GM18498 (cell line): ENCODE measurements around the gene MAP3K20.
"Not testable (repeated sequence)": the region's sequence is repeated elsewhere in the genome, so short reads cannot be mapped to it uniquely, and the experiment has no call there.

Experiments
- ATAC-seq: cut with Tn5 transposase; IDR thresholded peaks from one replicate; pipeline ENCODE4 v1.9.1; 2021; ENCODE audit warnings: mild to moderate bottlenecking, moderate library complexity; ENCODE audit not compliant: unreplicated experiment

Gene MAP3K20

DNA sequence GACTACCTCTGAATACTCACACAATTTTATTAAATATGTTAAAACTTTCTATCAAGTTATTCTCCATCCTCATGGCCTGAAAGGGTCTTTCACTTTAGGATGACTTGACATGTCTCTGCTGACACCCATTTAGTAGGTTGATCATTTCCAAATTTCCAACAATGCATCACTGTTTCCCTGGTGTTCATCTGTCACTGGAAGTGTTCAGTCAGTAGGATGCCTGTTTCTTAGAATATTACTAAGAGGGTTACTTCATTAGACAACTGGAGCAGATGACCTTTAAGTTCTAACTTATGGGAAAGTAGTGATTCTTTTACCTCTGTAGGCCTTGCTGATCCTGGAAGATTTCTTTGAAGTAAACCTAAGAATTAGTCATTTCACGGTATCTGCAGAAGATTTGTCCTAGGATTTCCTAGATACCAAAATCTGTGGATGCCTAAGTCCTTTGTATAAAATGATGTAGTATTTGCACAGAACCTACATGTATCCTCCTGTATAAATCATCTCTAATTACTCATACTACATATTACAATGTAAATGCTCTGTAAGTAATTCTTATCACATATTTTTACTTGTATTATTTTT lies 77.7 kb downstream of the MAP3K20 start:
- no peak for ATAC-seq

DNA sequence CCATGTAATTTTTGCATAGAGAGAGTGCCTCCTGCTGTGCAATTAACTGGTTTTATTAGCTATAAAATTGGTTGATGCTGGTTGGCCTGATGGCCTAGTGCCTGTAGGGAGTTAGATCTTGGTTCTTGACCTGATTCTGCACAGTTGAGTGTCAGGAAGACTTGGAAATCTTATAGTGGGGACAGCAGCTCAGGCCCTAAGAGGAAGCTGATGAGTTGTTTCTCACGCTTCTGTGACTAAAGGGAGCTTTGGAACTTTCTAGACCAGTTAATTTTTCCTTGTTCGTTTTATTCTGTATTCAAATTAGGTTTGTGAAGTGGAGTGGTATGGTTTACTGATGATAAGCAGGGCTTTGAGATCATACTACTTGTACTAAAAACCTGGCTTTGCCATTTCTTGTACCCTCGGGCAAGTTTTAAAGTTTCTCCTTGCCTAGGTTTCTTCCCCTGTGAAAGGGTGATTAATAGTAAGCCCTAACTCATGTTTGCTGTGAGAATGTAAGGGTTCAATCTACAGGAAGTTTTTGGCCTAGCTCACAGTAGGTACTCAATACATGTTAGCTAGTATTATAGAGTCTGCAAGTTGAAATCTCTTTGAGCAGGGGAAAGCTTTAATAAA lies 82.1 kb downstream of the MAP3K20 start:
- ATAC-seq = no peak

DNA sequence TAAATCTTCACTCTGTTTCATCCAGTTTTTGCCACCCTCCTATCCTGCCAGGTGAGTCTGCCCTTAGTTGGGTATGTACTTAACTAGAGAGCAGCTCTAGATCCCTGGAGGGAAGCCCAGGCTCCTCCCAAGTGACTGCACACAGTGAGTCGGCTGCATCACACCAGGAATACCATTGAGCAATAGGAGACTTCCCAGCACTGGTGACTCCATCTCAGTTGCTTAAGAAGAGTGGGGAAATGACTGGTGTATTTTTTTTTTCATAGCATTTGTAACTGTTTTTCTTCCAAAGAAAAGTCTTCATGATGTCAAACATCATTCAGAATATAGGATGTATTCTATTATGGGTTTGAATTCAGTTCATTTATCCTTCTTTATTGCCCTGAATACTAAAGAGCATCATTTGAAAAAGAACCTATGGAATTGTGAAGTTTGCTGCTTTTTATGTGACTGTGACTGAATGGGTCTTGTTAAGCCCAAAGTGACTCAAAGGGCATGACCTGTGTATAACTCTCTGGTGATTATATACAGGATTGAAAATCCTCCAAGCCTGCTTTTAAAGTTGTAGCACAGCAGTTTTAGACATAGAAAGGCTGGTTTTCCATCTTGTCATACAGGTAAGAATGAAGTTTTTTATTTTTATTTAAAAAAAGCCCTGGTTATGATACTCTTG lies 84.3 kb downstream of the MAP3K20 start:
- ATAC-seq = no peak

DNA sequence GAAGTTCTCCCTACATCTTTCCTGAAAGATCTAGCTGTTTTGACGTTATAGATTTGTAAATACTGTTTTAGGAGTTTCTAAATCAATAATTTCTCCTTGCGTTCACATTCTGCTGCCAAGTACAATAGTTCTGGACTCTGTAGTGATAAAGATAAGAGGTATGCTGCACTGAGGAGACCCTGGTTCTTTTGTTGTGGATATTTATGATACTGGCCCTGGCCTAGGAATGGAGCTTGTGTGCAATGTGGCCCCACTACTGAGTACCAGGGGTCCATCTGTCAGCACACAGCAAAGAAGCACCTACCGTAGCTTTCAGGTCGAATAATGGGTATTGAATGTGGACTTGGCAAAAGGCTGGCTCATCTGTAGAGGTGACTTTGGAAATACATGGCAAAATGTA lies 85.0 kb downstream of the MAP3K20 start:
- ATAC-seq = no peak

DNA sequence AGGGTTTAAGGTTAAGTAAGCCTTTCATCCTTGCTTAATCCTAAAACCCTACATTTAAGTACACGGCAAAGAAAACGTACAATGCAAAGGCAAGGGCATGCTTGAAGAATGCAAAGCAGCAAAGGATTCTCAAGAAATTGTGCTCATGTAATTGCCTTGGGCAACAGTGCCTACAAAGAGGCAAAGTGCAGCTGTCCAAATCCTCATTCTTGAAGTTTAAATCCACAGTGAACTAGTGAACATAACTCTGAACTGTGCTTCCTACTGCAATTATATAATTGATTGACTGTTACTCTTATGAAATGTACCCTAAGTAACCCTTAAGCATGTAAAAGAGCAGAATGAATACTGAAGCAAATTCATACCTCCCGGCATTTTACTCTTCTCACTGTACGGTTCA lies 85.4 kb downstream of the MAP3K20 start:
- no peak for ATAC-seq

DNA sequence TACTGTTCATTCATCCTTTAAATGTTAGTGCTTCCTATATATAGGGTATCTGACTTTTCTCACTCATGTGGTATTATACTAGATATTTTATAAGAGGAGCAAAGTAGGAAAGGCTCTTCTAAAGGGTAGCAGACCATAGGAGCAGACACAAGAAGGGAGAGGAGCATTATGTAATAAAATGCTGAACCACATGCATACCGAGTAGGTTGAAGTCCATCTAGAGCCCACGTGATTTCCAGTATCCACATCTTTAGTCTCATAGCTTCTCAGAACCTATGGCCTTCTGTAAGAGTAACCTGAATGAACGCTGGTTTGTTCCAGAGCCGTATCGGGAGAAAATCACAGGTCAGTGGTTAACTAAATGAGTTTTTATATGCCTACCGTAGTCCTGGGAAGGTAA lies 85.9 kb downstream of the MAP3K20 start:
- ATAC-seq = no peak

DNA sequence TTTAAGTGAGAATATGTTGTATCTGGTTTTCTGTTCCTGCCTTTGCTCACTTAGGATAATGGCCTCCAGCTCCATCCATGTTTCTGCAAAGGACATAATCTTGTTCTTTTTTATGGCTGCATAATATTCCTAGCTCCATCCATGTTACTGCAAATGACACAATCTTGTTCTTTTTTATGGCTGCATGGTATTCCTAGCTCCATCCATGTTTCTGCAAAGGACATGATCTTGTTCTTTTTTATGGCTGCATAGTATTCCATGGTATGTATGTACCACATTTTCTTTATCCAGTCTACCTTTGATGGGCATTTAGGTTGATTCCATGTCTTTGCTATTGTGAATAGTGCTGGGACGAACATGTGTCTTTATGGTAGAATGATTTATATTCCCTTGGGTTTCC lies 87.7 kb downstream of the MAP3K20 start:
- ATAC-seq = not testable (repeated sequence)

DNA sequence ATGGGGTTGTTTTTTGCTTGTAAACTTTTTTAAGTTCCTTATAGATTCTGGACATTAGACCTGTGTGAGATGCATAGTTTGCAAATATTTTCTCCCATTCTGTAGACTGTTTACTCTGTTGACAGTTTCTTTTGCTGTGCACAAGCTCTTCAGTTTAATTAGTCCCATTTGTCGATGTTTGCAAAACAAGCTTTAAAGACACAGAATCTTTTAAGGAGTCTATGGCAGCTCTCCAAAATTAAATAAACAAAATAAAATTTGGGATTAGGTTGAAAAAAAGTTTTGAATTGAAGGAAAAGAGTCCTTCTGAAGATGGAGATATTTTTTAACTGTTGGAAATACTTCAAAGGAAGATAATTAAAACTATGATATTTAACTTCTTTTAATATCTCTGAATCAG lies 88.8 kb downstream of the MAP3K20 start:
- ATAC-seq = no peak

DNA sequence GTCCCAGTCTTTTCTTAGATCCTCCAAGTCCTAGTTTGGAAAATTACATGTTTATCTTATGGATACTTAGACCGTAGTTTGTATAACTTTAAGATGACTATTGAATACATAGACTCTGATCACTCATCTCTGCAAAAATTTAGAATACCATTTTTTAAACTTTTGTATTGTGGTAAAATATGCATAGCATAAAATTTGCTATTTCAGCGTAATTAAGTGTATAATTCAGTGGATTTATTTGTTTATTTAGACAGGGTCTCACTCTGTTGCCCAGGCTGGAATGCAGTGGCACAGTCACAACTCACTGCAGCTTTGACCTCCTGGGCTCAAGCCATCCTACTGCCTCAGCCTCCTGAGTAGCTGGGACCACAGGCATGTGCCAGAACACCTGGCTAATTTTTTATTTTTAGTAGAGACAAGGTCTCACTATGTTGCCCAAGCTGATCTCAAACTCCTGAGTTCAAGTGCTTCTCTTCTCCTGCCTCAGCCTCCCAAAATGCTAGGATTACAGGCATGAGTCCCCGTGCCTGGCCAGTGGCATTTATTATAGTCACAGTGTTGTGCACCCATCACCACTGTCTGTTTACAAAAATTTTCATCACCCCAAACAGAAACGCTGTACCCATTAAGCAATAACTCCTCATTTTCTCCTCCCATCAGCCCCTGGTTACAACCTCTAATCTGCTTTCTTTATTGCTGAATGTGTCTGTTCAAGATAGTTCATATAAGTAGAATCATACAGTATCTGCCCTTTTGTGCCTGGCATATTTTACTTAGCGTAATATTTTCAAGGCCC lies 90.0 kb downstream of the MAP3K20 start:
- no peak for ATAC-seq

DNA sequence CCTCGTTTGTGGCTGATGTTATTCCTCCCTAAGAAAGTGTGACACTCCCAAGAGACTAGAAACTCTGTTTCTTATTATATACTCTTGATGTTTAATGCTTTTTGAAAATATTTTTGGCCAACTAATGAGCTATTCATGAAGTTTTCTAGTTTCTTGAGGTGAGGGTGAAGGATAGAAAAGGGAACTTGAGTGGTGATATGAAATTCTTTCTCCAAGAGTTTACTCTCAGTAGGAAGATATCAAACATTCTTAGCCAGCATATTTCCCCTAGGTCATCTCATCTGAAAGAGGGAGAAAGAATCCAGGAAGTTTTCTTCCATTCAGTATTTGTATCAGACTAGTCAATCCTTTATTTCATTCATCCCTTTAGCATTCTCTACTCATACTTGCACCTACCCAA lies 95.7 kb downstream of the MAP3K20 start:
- no peak for ATAC-seq

DNA sequence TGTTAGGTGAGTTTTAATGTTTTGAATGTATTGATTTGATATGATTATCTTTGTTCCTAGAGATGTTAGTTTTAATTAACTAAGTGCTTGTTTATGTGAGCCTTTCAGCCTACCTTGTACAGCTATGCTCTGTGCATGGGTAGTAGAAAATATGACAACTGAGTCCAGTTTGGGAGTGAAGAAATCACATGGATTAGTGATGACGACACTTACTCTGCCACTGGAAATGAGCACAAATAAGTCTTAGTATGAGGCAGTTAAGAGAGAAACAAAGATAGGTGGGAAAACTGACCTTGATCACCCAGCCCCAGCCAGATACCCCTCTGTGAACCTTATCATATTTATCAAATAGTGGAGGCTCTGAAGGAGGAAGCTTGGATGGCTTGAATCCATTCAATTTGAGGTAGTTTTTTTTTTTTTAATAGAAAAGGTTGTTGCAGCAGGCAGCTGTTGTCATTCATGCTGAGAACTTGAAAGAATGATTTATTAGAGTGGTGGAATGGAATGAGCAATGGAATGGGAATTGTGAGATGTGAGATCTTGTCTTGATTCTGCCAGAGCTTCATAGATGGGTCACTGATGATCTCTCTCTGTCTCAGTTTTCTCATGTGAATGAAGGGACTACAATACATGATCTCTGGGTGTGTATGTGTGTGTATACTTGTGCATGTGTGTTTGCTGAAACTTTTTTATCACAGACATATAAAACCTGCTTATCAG lies 96.4 kb downstream of the MAP3K20 start:
- no peak for ATAC-seq

DNA sequence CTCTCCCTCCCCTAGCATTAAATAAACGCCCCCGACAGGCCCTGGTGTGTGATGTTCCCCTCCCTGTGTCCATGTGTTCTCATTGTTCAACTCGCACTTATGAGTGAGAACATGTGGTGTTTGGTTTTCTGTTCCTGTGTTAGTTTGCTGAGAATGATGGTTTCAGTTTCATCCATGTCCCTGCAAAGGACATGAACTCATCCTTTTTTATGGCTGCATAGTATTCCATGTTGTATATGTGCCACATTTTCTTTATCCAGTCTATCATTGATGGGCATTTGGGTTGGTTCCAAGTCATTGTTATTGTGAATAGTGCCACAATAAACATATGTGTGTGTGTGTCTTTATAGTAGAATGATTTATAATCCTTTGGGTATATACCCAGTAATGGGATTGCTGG lies 98.7 kb downstream of the MAP3K20 start:
- not testable (repeated sequence) for ATAC-seq

DNA sequence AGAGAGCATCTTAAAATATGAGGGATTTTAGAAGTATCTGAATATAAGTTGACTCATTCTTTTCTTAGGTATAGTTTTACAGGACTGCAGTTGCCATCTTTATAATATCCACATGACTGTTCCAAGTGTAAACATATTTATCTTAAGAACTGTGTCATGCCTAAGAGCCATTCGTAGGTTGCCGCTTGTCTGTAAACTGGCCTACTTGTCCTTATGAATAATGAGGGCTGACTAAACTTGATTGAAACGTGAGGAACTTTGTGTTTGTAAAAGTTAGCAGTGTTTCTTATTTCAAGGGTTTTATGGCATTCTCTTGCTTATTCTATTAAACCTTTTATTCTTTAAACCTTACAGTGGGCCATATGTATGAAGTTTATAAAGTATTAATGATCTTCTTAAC lies 99.6 kb downstream of the MAP3K20 start:
- ATAC-seq = no peak

DNA sequence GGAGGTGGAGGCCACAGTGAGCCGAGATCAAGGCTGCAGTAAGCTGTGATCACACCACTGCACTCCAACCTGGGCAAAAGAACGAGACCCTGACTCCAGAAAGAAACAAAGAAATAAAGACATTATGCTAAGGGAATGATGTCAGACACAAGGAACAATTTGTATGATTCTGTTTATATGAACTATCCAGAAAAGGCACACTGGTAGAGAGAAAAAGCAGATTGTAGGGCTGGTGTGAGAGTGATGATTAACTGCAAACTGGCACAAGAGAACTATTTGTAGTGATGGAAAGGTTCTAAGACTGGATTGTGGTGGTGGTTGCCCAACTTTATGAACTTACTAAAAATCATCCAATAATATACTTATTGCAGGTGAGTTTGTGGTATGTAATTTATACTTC lies 106.3 kb downstream of the MAP3K20 start:
- no peak for ATAC-seq

DNA sequence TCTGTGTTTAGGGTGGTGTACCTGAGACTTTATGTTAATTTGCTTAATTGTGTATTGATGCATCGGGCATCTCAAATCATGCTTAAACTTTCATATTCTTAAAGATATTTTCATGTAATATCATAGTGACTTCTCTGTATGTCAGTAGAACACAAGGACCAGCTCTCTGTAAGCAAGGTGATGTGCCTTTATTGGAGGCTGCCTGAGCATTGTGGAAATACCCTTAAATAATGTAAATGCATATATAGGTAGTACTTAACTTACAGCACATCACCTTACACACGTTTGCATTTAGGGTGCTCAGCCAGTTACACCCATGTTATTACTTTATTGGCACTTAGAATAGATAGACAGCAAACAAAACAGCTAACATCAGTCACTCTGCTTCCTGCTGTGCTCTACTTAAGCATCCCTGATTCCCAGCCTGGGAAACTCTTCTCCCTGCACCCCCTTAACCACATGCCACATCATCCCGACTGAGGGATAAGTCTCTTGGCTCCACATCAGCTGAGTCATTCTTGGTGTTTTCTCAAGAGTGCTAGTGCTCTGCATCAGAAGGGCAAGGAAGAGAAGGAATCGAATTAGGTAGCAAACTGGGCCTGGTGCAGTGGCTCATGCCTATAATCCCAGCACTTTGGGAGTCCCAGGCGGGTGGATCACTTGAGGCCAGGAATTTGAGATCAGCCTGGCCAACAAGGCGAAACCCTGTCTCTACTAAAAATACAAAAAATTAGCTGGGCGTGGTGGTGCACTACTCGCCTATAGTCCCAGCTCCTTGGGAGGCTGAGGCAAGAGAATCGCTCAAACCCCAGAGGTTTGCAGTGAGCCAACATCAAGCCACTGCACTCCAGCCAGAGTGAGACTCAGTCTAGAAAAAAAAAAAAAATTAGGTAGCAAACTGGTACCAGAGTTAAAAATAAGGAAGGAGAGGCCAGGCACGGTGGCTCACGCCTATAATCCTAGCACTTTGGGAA lies 108.7 kb downstream of the MAP3K20 start:
- no peak for ATAC-seq

DNA sequence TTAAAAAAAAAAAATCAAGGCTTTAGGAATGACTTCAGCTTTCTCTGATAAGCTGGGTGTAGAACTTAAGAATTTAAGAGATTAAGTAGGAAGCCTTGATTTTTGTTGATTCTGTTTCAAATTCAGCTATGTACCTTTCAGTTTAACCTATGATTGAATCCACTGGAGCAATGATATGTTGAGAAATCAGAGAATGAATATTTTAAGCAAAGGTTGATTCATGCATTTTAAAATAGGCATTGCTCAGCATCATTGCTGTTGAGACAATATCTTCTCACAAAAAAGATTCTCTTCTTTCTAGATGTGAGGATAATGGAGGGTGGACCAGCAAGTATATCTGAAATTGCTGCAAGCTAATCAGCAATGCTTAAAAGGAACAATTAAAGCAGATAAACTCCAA lies 109.8 kb downstream of the MAP3K20 start:
- no peak for ATAC-seq

DNA sequence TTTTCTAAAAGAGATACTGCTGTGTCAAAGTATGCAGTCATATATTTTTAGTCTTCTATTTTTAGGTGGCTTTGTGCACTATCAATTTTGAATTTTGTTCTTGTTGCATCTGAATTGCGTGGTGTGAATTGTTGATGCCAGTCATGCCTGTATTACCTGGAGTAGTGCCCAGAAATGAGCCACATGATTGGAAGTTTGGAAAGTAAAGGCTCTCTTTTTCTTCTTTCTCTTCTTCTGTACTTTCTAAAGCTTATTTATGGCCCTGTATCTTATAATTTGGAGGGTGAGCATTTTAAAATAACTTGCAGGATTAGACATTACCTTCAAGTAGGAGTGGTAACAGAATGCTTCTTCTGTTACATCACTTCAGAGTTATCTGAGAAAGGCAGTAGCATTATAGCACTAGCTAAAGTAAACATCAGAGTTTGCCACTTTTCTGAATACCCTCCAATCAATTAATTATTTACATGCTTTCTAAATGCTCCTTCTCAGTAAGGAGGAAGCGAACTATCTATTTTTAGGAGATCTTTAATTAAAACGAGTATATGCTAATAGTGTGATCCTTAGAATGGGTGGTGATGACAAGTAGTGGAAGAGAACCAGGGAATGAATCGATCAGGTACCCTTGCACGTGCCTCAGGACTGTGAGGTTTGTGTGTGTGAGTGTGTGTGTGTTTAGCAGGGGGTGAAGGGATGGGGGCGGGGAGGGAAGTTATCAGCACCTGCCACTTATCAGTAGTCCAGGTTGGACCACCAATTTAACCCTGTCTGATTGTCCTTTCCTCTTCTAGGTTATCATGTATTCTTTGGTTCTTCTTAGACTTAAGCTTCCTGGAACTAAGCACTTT lies 112.5 kb downstream of the MAP3K20 start:
- no peak for ATAC-seq

DNA sequence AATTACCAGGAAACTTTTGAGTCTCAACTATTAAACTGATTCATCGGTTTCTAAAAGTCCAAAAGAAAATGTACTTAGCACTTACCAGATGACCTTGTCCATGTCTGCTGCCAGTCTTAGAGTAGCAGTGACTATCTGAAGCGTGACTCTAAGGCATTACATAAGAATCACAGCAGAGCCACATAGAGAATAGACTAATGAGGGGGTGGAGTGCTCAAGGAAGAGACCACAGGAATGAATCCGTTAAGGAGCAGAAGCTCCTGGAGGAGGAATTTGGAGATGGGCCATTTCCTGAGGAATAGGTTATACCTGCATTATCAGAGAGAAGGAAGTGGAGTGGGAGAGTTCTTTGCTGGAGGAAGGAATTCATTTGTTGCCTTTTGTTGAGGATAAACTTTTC lies 116.0 kb downstream of the MAP3K20 start:
- no peak for ATAC-seq

DNA sequence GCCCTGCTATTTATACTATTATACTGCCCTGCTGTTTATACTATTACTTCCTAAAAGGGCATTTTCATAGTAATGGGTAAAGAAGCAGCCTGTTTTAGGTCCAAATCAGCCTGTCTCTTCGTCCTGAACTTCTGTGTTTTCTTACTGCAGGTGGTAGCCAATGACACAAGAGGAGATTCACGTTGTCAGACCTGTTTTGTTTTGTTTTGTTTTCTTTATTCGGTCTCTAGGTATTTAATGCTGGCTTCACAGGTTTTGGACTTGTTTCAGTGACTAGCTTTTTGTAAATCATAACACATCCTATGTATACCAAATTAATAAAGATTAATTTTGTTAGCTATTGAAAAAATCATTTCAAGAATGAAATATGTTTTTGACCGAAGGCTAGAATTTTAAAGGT lies 116.4 kb downstream of the MAP3K20 start:
- ATAC-seq = no peak
